IPS-18c (cell line): ENCODE measurements around the gene STAP1.
"Not testable (repeated sequence)": the region's sequence is repeated elsewhere in the genome, so short reads cannot be mapped to it uniquely, and the experiment has no call there.

Source experiments
- H3K4me3 ChIP-seq: 2 replicates; pipeline ENCODE4 v1.7.0; 2013; ENCODE audit warnings: low read depth, mild to moderate bottlenecking, low read length, moderate library complexity; ENCODE audit not compliant: insufficient read depth
- H3K9me3 ChIP-seq: one replicate; pipeline ENCODE4 v1.6.1; 2013; ENCODE audit warnings: mild to moderate bottlenecking, low read length, moderate library complexity; ENCODE audit not compliant: control insufficient read depth, insufficient read depth

STAP1 gene

DNA sequence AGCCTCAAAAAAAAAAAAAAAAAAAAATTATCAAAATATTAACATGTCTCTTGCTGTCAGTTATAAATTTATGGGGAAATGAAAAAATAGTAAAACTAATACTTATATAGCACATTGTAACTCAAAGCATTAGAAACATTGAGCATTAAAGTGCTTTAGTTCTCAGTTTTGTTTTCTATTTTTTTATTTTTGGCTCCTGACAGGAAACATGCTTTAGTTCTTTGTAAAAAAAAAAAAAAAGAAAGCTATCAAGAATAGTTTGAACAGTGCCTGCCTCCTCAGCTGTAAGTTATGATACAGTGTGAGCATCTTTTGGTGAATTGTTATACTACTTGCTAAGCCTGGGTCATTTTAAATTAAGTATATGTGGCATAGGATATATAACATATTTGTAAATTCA, 8.1 kb upstream of the STAP1 start:
- Histone ChIP-seq H3K9me3 (no peaks in the 10 kb centered on the region), H3K4me3 (no peak overlapping the region)

DNA sequence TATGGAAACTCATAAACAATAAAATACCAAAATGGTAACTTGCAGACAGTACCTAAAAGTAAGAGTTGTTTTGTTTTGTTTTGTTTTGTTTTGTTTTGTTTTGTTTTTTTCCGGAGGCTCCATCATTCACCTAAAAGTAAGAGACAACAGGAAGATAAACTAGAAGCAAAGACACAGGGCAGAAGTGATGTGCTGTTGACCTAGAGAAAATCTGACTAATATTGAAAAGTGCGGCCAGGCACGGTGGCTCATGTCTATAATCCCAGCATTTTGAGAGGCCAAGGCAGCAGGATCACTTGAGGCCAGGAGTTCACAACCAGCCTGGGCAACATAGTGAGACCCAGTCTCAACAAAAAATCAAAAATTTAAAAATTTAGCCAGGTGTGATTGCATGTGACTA, 7.7 kb upstream of the STAP1 start:
- no peaks in the 10 kb centered on the region for H3K9me3 ChIP-seq
- no peak overlapping the region for H3K4me3 ChIP-seq

GRCh38 chr4:67552146-67552792, 6.3 kb upstream of the STAP1 start:
- not testable (repeated sequence) for H3K9me3 ChIP-seq, H3K4me3 ChIP-seq

DNA sequence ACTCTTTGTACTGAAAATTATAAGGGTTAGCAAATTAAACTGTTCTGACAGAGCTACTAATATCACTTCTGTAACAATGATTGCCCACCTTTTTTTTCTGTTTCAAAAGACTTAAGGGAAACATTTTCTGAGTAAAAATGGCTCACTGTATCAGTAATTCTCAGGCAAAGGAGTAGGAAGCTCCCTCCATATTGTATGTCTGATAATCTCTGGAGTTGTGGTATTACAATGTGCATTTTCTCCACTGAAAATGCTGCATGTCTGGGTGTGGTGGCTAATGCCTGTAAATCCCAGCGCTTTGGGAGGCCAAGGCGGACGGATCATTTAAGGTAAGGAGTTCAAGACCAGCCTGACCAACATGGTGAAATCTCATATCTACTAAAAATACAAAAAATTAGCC, 4.4 kb upstream of the STAP1 start:
- H3K4me3 ChIP-seq, result no peak overlapping the region

GRCh38 chr4:67555447-67555846, 3.1 kb upstream of the STAP1 start:
- Histone ChIP-seq H3K4me3 (no peak overlapping the region), H3K9me3 (no peaks in the 10 kb centered on the region)

More for the DNA sequence above, 4.4 kb upstream of the STAP1 start:
- no peaks in the 10 kb centered on the region for H3K9me3 ChIP-seq

GRCh38 chr4:67556436-67556835, 2.1 kb upstream of the STAP1 start:
- Histone ChIP-seq H3K4me3 (no peak overlapping the region), H3K9me3 (no peaks in the 10 kb centered on the region)

DNA sequence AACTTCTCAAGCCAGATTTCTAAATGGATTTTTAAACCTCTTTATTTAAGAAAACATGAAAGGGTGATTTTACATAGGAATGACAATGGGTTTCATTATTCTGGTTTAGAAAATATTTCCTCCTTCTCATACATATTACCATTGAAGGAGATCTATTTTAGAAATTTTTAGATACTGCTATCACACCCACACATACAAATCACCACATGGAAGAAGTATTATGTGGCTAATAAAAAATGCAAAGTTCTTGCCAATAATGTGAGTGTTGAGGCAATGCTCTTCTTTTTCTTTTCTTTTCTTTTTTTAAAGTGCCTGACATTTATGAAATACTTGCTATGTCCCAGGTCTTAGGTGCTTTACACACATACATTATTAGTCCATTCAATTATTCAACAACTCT, 6.8 kb downstream of the STAP1 start:
- no peaks in the 10 kb centered on the region for H3K9me3 ChIP-seq
- no peak overlapping the region for H3K4me3 ChIP-seq

- H3K9me3 ChIP-seq, result no peaks in the 10 kb centered on the region
- H3K4me3 ChIP-seq, result no peak overlapping the region
These were observed 7.8 kb downstream of the STAP1 start for GRCh38 chr4:67566335-67566734.

DNA sequence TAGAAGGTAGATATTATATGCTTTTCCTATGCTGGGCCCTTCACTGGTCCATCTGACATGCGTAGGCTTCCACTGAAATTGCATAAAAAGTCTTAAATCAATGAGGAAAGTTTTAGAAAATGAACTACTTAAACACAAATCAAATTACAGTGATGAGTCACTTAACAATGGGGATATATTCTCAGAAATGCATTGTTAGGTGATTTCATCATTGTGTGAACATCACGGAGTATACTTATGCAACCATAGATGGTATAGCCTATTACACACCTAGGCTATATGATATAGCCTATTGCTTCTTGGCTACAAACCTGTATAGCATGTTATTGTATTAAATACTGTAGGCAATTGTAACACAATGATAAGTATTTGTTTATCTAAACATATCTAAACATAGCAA, 10.3 kb downstream of the STAP1 start:
- no peak overlapping the region for H3K4me3 ChIP-seq
- H3K9me3 ChIP-seq, result no peaks in the 10 kb centered on the region

DNA sequence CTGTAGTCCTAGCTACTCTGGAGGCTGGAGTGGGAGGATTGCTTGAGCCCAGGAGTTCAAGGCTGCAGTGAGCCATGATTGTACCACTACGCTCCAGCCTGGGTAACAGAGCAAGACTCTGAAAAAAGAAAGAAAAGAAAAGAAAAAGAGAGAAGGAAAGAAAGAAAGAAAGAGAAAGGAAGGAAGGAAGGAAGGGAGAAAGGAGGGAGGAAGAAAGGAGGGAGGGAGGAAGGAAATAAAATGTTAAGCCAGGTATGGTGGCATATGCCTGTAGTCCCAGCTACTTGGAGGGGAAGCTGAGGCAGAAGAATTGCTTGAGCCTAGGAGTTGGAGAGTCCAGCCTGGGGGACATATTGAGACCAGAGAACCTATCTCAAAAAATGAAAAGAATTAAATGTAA, 12.0 kb downstream of the STAP1 start:
- Histone ChIP-seq H3K9me3 (no peaks in the 10 kb centered on the region), H3K4me3 (no peak overlapping the region)

DNA sequence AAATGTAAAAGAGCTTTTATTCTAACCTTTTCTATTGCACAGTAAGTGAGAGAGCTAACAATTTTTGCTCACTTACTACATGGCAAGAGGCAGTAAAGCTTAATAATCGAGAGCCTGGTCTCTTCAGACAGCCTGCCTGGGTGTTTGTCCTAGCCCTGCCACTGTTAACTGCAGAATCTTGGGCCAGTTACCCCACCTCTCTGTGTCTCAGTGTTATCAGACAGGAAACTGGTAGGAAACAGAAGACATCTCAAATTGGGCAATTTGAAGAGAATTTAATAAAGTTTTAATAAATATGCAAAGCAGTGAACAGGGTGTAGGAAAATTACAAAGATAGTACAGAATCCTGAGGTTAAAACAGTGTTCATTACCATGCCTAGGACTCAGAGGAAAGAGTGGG, 13.4 kb downstream of the STAP1 start:
- H3K4me3 ChIP-seq, result no peak overlapping the region
- H3K9me3 ChIP-seq, result no peaks in the 10 kb centered on the region

GRCh38 chr4:67573193-67573592, 14.7 kb downstream of the STAP1 start:
- Histone ChIP-seq H3K4me3 (no peak overlapping the region), H3K9me3 (no peaks in the 10 kb centered on the region)

GRCh38 chr4:67575232-67576058, 16.9 kb downstream of the STAP1 start:
- Histone ChIP-seq H3K9me3 (no peaks in the 10 kb centered on the region), H3K4me3 (no peak overlapping the region)

GRCh38 chr4:67576059-67576466, 17.5 kb downstream of the STAP1 start:
- no peaks in the 10 kb centered on the region for H3K9me3 ChIP-seq
- no peak overlapping the region for H3K4me3 ChIP-seq

DNA sequence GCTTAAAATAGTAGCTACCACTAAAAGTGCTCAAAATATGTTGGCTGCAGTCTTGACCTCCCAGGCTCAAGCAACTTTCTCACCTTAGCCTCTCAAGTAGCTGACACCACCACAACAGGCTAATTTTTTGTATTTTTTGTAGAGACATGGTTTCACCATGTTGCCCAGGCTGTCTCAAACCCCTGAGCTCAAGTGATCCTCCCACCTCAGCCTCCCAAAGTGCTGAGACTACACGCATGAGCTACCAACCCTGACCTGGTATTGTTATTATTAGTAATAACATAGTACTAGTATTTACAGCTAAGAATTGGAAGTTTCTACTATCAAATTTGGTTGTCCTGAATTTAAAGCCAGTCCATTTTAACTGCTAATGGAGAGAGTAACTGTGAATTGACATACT, 18.0 kb downstream of the STAP1 start:
- Histone ChIP-seq H3K4me3 (no peak overlapping the region), H3K9me3 (no peaks in the 10 kb centered on the region)

DNA sequence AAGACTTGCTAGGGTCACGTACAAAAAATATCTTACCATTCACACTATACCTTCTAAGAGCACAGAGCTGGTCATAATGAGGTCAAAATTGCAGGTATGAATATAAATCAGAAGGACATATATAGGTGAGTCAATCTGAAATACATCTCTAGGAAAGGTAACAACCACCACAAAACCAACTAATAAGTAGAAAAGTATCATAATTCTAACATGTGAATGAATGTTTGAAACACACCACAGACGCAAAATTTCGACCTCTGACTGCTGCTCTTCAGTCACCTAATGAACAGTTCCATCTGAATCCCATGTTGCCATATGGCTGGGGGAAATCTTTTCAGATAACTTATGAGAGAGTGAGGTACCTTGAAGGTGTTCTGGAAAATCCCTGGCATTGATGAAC, 22.1 kb downstream of the STAP1 start:
- Histone ChIP-seq H3K9me3 (no peaks in the 10 kb centered on the region), H3K4me3 (no peak overlapping the region)

GRCh38 chr4:67581208-67581857, 22.8 kb downstream of the STAP1 start:
- H3K9me3 ChIP-seq, result no peaks in the 10 kb centered on the region
- H3K4me3 ChIP-seq, result no peak overlapping the region

DNA sequence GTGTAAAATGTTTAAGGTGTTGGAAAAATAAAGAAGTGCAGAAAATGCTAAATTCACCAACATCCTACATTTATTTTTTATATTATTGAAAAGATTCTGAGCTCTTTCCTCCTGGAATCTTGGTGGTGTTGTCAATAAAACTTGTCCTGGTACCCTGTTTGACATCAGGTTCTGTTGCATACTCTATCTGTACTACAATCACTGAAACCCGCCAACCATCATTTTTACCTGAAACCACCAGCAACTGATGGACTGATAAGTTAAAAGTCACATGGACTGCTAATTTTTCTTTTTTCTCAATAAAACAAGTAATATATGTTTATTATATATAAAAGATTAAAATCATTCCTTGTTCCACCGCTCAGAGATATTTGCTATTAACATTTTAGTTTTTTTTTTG, 23.4 kb downstream of the STAP1 start:
- Histone ChIP-seq H3K9me3 (no peaks in the 10 kb centered on the region), H3K4me3 (no peak overlapping the region)
